Ascending aorta (tissue), 2 donors: ENCODE measurements around the gene CKB. TPM values are rescaled to one million over a fixed set of nuclear protein-coding genes. Genes with fewer than 3 reads are reported as not detected.

Experiments
- DNase-seq, 2 donors: peaks; one replicate each; pipeline ENCODE4 v3.0.0-alpha.2; 2019; ENCODE audit warnings: low spot score in 2 of 2
- H3K27ac ChIP-seq, 2 donors: fragments of 200-600 bp; sonication (generic); one replicate each; pipeline ENCODE4 v1.5.1; 2016 to 2017; ENCODE audit warnings: mild to moderate bottlenecking in 1 of 2
- H3K27me3 ChIP-seq: fragments of 200-600 bp; sonication (generic); one replicate; pipeline ENCODE4 v1.5.1; 2017
- H3K36me3 ChIP-seq, 2 donors: fragments of 200-600 bp; sonication (generic); one replicate each; pipeline ENCODE4 v1.5.1; 2016
- H3K4me1 ChIP-seq, 2 donors: fragments of 200-600 bp; sonication (generic); one replicate each; pipeline ENCODE4 v1.5.1; 2016 to 2017; ENCODE audit warnings: mild to moderate bottlenecking in 1 of 2
- H3K4me3 ChIP-seq, 2 donors: fragments of 200-600 bp; sonication (generic); one replicate each; pipeline ENCODE4 v1.5.1; 2016 to 2017; ENCODE audit warnings: mild to moderate bottlenecking in 1 of 2
- H3K9me3 ChIP-seq, 2 donors: fragments of 200-600 bp; sonication (generic); one replicate each; pipeline ENCODE4 v1.5.1; 2016
- CTCF ChIP-seq, 3 experiments: fragments of 200-600 bp in 2 of 3; fragments of 450-650 bp in 1 of 3; sonication (generic) in 2 of 3; IDR thresholded peaks; one replicate each; pipeline ENCODE4 v1.5.1; 2016 to 2019; ENCODE audit warnings: antibody characterized with exemption in 3 of 3, mild to moderate bottlenecking in 1 of 3, moderate library complexity in 1 of 3
- intact Hi-C: fragments of 100-400 bp; cut with DNase I; formaldehyde crosslinking; loops from one replicate; pipeline ENCODE4 v1.15.1; 2023
- total RNA-seq: library from RNA; depleted of rRNA; stranded (reverse); fragments of >200 nt; gene quantifications from one replicate; pipeline ENCODE4 v1.1.0, GENCODE V29; 2016

CKB gene
- total RNA-seq, 1 donor from 2014 or later: 144 TPM

- no peak for DNase-seq
- Histone ChIP-seq H3K27me3 (no peaks in the 10 kb centered on the region), H3K4me3 (no peak overlapping the region), H3K4me1 (peaks cover 43 to 44% of the 10 kb centered on the region in 2 donors), H3K9me3 (no peaks in the 10 kb centered on the region), H3K27ac (peak overlapping the region; percentile 83 to 84), H3K36me3 (peaks cover 9 to 19% of the 10 kb centered on the region in 2 donors)
- intact Hi-C loops: no loop called here
- no peak for TF ChIP-seq CTCF (IDR thresholded peaks at IDR 0.05)
Observed at GRCh38 chr14:103538291-103539055, 15.8 kb upstream of the CKB start.

- Histone ChIP-seq H3K27me3 (no peaks in the 10 kb centered on the region), H3K4me3 (no peak overlapping the region), H3K4me1 (peaks cover 33% of the 10 kb centered on the region in 2 donors), H3K36me3 (peaks cover 9 to 19% of the 10 kb centered on the region in 2 donors), H3K9me3 (no peaks in the 10 kb centered on the region), H3K27ac (peak overlapping the region; percentile 57 to 83)
- no peak for TF ChIP-seq CTCF (IDR thresholded peaks at IDR 0.05)
- DNase-seq: no peak
- intact Hi-C loops: no loop called here
Observed at GRCh38 chr14:103537175-103537990, 14.8 kb upstream of the CKB start.

- intact Hi-C loops: no loop called here
- TF ChIP-seq CTCF (IDR thresholded peaks at IDR 0.05): no peak
- Histone ChIP-seq H3K27me3 (no peaks in the 10 kb centered on the region), H3K4me3 (no peak overlapping the region), H3K9me3 (no peaks in the 10 kb centered on the region), H3K27ac (peak overlapping the region in 1 of 2 donors; percentile 22), H3K4me1 (peaks cover 26% of the 10 kb centered on the region in 2 donors), H3K36me3 (peaks cover 9 to 19% of the 10 kb centered on the region in 2 donors)
- DNase-seq: no peak
Observed at GRCh38 chr14:103536693-103537092, 14.1 kb upstream of the CKB start.

GRCh38 chr14:103535891-103536565 lies 13.4 kb upstream of the CKB start:
- Histone ChIP-seq H3K27me3 (no peaks in the 10 kb centered on the region), H3K4me1 (peaks cover 19% of the 10 kb centered on the region in 2 donors)
- DNase-seq: no peak

More at GRCh38 chr14:103535891-103536565, 13.4 kb upstream of the CKB start:
- peak overlapping the region in 1 of 2 donors; percentile 22 for H3K27ac ChIP-seq
- H3K36me3 ChIP-seq: peaks cover 9 to 19% of the 10 kb centered on the region in 2 donors
- TF ChIP-seq CTCF (IDR thresholded peaks at IDR 0.05): no peak
- intact Hi-C loops: no loop called here
- H3K4me3 ChIP-seq: no peak overlapping the region
- no peaks in the 10 kb centered on the region for H3K9me3 ChIP-seq
